SJSA1 (cell line): ENCODE results near the gene CCDC110. TPM values are rescaled to one million over a fixed set of nuclear protein-coding genes. Genes with fewer than 3 reads are reported as not detected.

Source experiments
- DNase-seq, 2 experiments: peaks; one replicate each; pipeline ENCODE4 v3.0.0-alpha.2; 2015 to 2020; ENCODE audit warnings: low spot score in 2 of 2, low read depth in 1 of 2
- H3K27ac ChIP-seq: fragments of 250-450 bp; sonication (Bioruptor Pico); 2 replicates; pipeline ENCODE4 v1.5.1; 2020; ENCODE audit warnings: mild to moderate bottlenecking, moderate library complexity
- H3K27me3 ChIP-seq: fragments of 250-450 bp; sonication (Bioruptor Pico); replicated peaks from 2 replicates; pipeline ENCODE4 v1.5.1; 2020; ENCODE audit warnings: mild to moderate bottlenecking, moderate library complexity
- H3K36me3 ChIP-seq: fragments of 250-450 bp; sonication (Bioruptor Pico); 2 replicates; pipeline ENCODE4 v1.5.1; 2020; ENCODE audit warnings: mild to moderate bottlenecking
- H3K4me1 ChIP-seq: fragments of 250-450 bp; sonication (Bioruptor Pico); replicated peaks from 2 replicates; pipeline ENCODE4 v1.6.1; 2021; ENCODE audit warnings: mild to moderate bottlenecking
- H3K4me3 ChIP-seq: fragments of 250-450 bp; sonication (Bioruptor Pico); 2 replicates; pipeline ENCODE4 v1.5.1; 2020; ENCODE audit warnings: mild to moderate bottlenecking
- H3K9me3 ChIP-seq: fragments of 250-450 bp; sonication (Bioruptor Pico); replicated peaks from 2 replicates; pipeline ENCODE4 v1.5.1; 2020; ENCODE audit warnings: mild to moderate bottlenecking
- total RNA-seq: library from RNA; depleted of rRNA; stranded (reverse); fragments of >200 nt; shearing (Covaris generic); gene quantifications from 2 replicates; pipeline ENCODE4 v1.2.3, GENCODE V29; 2014; rRNA removed

The CCDC110 gene
- total RNA-seq, 1 experiment from 2014 or later, result 0.71 TPM

GRCh38 chr4:185395238-185395955 lies 76.1 kb downstream of the CCDC110 start, which contains the start of gene LRP2BP:
Gene LRP2BP, minus strand, starts transcription at chr4:185395924. Its CDS starts 17,738 bp downstream, at chr4:185378186.
- H3K9me3 ChIP-seq, result no peaks in the 10 kb centered on the region
- peaks cover 14% of the 10 kb centered on the region for H3K36me3 ChIP-seq
- no peaks in the 10 kb centered on the region for H3K27me3 ChIP-seq
- peak within 1 kb of the TSS; percentile 73 for H3K4me3 ChIP-seq
- H3K27ac ChIP-seq, result peak within 1 kb of the TSS; percentile 92
- no peak for DNase-seq
- peaks cover 49% of the 10 kb centered on the region for H3K4me1 ChIP-seq

Other genes with a start within 250 kb of the CCDC110 start
- gene LRP2BP, start 75.8 kb downstream of the CCDC110 start, total RNA-seq, result 0.22 and 0.29 TPM in 2 replicates
- gene ANKRD37, start 74.9 kb downstream of the CCDC110 start, total RNA-seq, result 5.4 and 15.1 TPM in 2 replicates
- 17.1 and 32.1 TPM in 2 replicates for gene UFSP2, start 45.8 kb downstream of the CCDC110 start, total RNA-seq
- 87.3 and 157 TPM in 2 replicates for gene PDLIM3, start 63.8 kb upstream of the CCDC110 start, total RNA-seq